Hematopoietic multipotent progenitor cell treated with erythropoietin and hydrocortisone succinate and interleukin-3 and kit ligand, for 4 days (in vitro differentiated cells): Measurements from ENCODE around the gene OR7A10.
A peak's percentile ranks its signal among the peaks of the same experiment; 100 is the strongest.

Source experiments
- DNase-seq: peaks from one replicate; pipeline ENCODE4 v3.0.0-alpha.2; 2015

Gene OR7A10

DNA sequence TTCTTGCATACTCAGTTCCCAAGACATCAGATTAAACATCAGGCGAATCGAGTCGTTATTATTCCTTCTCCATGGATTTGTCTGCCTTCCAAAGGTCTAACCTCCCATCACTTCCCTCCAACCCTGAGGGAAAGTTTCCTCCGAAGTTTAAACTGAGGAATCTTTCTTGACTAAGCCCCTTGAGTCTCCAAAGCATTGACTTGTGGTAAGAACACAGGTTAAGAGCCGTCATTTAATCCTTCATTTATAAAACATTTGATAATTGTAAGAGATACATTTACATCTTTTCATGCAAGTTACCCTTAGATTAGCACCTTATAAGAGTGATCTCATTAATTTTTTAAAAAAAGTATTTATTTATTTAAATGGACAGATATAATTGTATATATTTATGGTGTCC lies at the start of gene OR7A10:
Gene OR7A10 (minus strand): TSS at position 101 of the 400 bp plus-strand sequence. CDS start 7,045 bp downstream, outside the sequence.
- no peak for DNase-seq

DNA sequence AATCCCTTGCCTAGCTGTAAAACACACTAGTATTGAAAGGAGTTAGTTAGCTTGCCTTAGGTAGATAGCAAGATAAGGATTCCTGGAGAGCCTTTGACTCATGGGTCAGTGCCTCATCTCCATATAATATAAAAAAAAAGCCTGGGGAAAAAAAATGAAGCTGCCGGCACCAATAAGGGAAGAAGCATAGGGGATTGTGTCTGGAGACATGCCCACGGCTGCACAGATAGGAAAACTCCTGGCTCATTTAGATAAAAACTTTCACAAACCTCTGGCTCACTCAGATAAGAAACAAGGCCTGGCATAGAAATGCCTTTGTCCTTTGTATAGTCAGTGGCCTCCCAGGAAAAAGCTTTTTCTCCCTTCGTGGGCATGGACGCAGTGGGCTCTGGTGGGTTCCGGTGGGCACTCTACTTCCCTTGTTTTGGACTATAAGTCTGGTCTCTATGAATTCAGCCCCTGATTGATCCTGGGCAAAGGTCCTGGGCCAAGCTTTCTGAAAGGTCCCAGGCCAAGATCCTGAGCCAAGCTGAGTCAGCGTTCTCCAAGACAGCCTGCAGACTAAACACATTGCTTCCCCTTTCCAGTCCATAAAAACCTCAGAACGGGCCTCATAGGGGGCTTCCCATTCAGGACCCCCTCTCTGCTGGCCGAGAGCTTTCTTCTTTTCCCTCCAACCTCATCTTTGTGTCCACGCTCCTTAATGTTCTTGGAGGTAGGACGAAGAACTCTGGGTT lies 42.1 kb upstream of the OR7A10 start:
- peak; percentile 91 for DNase-seq

DNA sequence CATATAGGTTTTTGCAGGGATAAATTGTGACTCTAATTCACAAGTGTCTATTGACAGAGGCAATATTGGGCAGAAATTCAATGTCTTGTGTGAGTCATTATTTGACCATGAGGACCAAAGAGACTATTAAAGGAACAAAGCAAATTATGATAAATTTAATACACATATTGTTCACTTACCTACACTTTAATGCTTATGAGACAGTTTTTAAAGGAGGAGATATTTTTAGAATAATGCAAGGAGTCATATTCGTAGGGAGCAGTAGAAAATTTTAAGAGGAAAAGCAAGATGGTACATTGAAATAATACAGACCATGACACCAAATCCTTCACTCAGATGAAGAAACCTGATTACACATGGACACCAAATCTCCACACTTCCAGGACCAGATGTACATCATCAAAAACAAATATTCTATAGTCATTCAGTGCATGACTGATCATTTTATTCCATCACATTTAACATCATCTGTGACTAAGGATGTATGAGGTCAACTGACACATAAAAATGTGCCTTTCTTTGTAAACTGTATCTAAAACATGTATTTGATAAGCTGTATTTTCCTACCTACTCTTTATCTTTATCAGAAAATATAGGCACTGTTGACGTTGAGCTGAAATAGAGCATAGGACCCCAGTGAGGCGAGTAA lies 41.4 kb upstream of the OR7A10 start:
- DNase-seq, result no peak

DNA sequence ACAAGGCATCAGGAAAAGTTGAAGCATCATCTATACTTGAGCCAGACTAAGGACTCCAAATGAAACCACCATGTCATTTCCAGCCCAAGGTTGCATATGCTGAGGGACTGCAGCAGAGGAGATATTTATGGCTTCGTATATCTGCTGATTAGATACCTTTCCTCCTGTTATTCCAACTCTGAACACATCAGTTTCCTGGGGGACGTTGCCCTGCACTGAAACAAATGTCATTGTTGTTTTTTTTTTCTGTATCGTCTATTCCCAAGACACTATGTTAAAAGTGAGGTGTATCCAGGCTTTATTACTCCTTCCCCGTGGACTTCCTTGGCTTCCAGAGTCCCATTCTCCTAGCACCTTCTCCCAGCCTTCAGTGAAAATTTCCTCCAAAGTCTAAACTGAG lies 37.3 kb upstream of the OR7A10 start, which contains the start of gene OR7A17:
Gene OR7A17 (minus strand): TSS at position 101 of the 400 bp plus-strand sequence. CDS start 4,777 bp downstream, outside the sequence.
- DNase-seq, result no peak

DNA sequence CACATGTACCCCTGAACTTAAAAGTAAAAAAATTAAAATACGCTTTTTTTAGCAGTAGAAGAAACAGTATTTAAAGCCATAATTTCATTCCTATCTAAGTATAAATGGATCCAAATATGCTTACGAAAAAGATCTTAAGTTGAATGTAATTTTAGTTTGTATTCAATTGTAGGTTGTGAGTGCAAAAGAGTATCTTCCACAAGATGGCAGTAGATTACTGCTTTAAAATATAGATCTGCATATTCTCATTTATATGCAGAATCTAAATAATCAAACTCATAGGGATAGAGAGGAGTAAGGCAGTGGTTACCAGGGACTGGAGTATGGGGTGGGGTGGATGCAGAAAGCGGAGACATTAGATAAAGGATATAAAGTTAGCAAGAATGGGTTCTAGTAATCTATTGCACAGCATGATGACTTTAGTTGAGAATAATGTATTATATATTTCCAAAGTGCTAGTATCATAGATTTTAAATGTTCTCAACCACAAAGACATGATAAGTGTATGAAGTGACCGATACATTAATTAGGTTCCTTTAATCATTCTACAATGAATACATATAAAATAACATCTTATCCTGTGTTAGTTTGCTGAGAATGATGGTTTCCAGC lies 23.0 kb upstream of the OR7A10 start:
- DNase-seq, result peak; percentile 71

DNA sequence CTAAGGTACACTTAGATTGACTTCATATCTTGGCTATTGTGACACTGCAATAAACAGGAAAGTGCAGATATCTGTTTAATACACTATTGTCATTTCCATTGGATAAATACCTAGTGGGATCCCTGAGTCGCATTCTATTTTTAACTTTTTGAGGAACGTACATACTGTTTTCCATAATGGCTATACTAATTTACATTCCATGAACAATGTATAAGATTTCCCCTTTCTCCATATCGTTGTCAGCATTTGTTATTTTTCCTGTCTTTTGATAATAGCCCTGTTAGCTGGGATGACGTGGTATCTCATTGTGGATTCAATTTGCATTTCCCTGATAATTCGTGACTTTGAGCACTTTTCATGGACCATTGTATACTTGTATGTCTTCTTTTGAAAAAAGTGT lies 19.8 kb upstream of the OR7A10 start:
- DNase-seq, result no peak

DNA sequence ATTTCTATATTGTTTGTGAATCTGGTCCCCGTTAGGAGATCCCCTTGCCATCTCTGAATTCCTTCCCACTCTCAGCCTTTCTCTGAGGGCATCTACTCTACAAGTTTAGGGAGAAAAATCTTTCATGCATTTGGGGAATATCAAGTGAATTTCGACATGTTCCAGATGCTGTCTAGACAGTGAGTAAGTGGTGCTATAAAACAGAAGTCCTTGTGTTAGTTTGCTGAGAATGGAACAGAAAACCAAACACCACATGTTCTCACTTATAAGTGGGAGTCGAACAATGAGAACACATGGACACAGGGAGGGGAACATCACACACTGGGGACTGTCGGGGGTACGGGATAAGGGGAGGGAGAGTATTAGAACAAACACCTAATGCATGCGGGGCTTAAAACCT lies 5.1 kb downstream of the OR7A10 start:
- DNase-seq, result no peak

DNA sequence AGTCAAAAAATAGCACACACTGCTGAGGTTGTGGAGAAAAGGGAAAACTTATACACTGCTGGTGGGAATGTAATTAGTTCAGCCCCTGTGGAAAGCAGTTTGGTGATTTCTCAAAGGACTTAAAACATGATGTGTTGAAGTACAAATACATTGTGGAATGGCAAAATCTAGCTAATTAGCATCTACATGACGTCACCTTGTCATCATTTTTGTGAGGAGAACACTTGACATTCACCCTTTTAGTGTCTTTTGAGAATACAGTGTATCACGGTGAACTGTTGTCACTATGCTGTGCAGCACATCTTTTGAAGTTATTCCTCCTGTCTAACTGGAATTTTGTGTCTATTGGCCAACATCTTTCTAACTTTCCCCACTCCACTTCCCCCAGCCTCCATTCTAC lies 5.6 kb downstream of the OR7A10 start:
- DNase-seq, result no peak

DNA sequence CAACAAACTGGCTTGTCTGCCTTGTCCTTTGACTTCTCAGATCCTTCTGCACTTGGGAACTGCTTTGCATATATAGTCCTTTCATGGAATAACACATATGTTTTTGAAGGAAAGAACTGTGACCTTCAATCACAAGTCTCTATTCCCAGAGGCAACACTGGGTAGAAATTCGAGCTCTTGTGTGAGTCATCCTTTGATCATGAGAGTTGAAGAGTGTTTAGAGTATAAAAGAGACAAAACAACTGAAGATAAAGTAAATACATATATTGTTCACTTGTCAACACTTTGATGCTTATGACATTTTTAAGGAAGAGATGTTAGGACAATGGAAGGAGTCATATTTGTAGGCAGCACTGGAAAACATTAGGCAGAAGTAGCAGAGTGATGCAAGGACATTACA lies 8.5 kb downstream of the OR7A10 start:
- DNase-seq, result no peak

DNA sequence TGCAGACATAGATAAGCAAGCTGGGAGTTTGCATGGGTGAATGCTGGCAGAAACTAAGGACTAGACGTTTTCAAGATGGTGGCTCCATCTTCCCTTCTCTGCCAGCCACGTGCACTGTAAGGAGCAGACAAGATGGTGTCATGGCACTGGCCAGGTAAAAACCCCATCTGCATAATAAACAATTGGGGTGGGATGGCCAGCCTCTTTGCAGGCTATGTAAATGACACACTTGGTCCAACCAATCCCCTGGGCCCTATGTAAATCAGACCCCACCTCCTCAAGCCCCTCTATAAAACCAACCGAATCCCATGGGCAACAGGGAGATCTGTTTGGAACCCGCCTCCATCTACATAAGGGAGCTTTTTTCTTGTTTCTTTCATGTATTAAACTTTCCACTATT lies 11.3 kb downstream of the OR7A10 start:
- DNase-seq, result no peak

DNA sequence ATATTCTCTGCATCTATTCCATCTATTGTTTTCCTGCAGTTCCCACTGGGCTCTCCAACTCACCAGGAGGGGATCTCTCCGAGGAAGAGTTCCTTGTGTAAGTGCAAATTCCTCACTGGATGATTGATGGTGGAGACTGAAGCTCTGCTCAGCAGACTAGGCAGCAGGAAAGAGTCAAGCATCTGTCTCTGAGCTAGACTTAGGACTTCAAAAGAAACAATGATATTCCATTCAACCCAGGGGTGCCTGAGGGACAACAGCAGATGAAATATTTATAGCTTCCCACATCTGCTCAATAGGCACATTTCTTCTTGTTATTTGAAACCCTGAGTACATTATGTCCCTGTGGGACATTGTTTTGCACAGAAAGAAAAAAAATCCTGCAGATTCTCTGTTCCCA lies 13.7 kb downstream of the OR7A10 start, which contains the start of the genes OR7A5 and OR7C1:
Gene OR7A5 (minus strand): TSS at position 175 of the 400 bp plus-strand sequence. CDS start 6,944 bp downstream, outside the sequence.
Gene OR7C1 (minus strand): TSS at position 175 of the 400 bp plus-strand sequence. CDS start 35,049 bp downstream, outside the sequence.
- no peak for DNase-seq

DNA sequence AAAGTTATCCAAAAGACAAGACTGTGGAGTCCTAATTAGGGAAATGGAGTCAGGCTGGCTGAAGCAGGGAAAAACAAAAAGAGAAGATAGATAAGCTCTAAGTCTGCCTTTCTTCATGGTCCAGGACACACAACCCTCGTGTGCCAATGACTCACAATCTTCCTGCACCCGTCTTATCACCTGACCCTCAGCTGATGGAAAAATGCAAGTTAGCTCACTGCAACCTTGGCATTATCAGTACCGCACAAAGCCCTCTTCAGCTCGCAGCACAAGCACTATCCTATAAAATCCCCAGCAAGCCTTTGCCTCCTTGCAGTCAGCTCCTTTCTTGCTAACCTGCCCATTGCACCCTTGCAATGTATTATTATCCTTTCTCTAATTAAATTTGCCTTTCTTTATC lies 18.0 kb downstream of the OR7A10 start:
- peak; percentile 84 for DNase-seq

DNA sequence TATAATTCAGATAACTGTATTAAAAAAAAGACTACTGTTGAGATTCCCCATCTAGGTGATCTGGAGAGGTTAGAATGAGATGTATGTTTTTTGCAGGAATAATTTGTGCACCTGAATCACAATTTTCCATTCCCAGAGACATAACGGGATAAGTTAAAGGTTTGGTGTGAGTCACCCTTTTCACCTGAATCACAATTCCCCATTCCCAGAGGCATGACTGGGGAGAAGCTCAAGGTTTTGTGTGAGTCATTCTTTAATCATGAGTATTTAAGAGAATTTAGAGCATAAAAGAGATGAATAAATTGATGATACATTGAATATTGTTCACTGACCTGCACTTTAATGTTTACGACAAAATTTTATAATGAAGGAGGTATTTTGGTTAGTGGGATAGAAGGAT lies 22.7 kb downstream of the OR7A10 start:
- no peak for DNase-seq

DNA sequence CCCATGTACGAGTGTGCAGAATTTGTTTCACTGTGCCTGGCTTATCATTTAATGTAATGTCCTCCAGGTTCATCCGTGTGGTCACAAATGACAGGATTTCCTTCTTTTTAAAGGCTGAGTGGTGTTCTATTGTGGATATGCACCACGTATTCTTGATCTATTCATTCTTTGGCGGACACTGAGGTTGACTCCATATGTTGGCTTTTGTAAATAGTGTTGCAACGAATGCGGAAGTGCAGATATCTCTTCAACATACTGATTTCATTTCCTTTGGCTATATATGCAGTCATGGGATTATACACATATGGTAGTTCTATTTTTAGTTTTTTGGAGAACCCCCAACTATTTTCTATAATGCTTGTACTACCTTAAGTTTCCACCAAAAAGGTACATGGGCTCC lies 26.8 kb downstream of the OR7A10 start:
- peak; percentile 51 for DNase-seq

DNA sequence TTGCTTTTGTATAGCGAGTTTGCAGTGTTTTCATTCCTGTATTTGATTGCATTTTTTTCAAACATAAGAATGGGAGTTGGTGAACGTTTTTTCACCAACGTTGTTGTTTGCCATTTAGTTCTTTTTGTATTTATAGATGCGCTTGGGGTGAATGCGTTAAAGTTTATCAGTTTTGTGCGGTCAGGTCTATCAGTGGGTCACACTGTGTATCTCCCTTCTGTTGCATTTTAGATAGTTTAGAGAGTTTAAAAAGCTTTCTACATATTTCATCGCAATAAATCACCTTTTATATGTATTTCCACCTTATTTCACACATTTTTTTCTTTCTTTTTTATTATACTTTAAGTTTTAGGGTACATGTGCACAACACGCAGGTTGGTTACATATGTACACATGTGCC lies 30.1 kb downstream of the OR7A10 start:
- DNase-seq, result no peak

DNA sequence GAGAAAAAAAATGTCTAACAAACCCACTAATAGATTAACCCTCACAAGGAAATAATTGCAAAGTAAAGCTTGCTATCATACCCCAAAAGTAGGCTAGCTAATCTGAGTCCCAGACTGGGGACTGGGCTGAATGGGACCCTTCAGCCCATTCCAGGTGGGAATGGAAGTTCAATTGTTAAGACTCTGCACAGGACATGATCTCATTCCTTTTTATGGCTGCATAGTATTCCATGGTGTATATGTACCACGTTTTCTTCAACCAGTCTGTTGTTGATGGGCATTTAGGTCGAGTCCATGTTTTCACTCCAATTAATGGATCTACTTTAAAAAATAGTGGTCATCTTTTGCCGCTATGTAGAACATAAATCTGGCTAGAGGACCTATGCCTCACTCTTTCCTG lies 31.7 kb downstream of the OR7A10 start:
- no peak for DNase-seq

DNA sequence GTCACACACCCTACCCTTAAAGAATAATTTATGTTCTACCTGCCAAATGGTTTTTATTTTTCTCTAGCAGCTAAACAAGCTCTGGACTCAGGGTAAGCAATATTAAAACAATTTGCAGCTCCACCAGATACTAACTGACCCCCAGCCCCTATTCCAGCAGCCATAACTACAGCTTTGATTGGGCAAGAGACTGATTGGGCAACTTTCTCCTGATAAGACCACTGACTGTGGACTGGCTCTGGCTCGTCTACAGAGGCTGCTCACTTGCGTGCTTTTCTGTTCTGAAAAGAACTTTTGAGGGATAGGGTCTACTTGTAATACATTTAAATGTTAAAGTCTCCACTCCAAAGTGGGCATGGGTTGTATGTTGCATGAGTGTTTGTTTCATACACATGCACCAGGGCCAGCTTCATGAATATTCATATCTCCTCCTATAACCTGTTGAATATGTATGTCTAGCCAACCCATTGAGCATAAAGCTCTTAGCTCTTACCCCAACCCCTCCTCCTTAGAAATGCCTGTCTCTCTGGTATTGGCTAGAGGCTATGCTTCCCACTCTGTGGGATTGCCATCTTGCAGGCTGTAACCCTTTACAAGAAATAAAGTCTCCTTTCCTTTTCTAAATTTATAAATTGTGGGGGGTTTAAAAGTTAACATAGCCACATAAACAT lies 33.6 kb downstream of the OR7A10 start:
- peak; percentile 29 for DNase-seq

DNA sequence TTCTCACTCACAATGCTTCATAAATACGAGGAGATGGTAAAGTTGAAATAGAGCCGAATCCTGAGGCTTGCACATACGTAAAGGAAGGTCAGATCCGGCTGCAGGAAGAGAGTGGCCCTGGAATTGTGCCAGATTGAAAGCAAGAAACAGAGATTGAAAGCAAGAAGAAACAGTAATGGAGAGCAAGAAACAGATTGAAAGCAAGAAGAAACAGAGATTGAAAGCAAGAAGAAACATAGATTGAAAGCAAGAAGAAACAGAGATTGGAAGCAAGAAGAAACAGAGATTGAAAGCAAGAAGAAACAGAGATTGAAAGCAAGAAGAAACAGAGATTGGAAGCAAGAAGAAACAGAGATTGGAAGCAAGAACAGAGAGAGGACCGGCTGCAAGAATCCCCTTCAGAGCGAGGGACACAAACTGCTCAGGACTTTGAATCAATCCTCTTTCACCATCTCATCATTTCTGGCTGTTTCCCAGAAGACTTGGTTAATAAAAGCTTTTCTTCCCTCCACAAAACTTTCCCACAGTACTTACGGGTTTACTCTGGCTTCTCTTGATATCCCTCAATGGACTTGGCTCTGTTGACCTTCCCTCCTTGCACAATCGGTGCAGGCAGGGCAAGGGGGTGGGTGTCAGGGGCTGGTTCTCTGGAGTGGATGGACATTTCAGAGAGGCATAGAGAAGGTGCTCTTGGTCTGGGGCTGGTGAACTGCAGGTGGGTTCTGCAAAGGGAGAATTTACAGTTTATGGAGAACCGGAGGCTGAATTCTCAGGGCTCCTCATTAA lies 39.3 kb downstream of the OR7A10 start:
- no peak for DNase-seq

DNA sequence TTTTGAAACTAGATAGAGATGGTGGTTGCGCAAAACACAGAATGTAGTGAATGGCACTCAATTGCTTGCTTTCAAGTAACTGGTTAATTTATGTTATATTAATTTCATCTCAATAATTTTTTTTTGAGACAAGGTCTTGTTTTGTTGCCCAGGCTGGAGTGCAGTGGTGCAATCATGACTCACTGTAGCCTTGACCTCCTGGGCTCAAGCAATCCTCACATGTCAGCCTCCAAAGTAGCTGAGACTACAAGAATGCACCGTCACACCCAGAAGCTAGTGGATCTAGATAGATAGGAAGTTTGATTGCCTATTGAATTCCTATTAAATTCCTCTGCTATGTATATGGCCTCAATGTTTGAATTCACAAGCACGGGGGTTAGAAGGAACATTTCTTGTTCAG lies 44.0 kb downstream of the OR7A10 start:
- DNase-seq, result no peak

DNA sequence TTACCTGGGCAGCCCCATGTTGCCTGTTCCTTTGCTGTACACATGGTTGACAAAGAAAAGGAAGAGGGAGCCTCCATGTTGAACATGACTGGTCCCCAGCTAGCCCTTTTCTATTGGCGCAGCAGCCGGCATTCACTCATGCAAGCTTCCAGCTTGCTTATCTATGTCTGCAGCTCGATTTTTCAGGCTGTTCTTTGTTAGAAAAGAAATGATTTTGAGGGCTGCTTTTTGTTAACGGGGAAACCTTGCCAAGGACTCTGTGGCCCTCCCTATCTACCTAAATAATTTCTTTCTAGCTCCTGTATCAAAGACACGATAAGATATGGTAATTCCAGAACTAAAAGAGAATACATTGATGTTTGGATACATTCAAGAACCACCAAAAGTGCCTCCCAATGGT lies 50.0 kb downstream of the OR7A10 start:
- DNase-seq, result no peak

DNA sequence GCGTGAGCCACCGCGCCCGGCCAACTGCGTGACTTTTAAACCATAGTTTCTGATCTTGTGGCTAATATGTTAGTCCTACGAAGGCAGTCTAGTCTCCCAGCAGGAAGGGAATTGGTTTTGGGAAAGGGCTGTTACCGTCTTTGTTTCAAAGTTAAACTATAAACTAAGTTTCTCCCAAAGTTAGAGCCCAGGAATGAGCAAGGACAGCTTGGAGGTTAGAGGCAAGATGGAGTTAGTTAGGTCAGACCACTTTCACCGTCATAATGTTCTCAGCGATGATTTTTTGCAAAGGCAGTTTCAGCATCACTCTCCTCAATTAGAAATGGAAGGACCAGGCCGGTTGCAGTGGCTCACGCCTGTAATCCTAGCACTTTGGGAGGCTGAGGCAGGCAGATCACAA lies 52.7 kb downstream of the OR7A10 start:
- no peak for DNase-seq

DNA sequence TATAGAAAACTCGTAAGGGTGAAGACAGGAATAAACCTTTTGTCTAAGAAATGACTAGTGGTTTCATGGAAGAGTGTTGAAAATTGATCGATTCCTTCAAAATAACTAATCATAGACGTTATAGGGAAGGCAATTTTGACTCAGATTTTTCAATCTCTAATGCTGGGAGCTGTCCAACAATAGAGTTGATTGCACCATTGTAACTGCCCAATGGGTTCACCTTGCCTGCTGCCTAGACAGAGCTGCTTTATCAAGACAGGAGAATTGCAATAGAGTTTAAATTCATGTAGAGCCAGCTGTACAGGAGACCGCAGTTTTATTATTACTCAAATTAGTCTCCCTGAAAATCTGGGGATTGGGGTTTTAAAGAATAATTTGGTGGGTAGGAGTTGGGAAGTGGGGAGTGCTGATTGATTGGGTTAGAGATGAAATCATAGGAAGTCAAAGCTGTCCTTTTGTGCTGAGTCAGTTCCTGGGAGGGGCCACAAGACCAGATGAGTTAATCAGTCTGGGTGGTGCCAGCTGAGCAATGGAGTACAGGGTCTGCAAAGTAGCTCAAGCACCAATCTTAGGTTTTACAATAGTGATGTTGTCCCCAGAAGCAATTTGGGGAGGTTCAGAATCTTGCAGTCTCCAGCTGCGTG lies 53.5 kb downstream of the OR7A10 start:
- DNase-seq, result peak; percentile 75
